Measurements from ENCODE around the gene SVIL.
"Not testable (repeated sequence)": the region's sequence is repeated elsewhere in the genome, so short reads cannot be mapped to it uniquely, and the experiment has no call there.

The SVIL gene

GRCh38 chr10:29610876-29611647 is 23.7 kb downstream of the SVIL start:
- intact Hi-C loops (cut with micrococcal nuclease): no loop called here
- Mint-ChIP-seq H3K27me3 (no peaks in the 10 kb centered on the region), H3K9me3 (peaks cover 11% of the 10 kb centered on the region), H3K27ac (no peak overlapping the region), H3K36me3 (ENCODE audit: low read depth) (peaks cover 50% of the 10 kb centered on the region), H3K4me3 (no peak overlapping the region), H3K4me1 (ENCODE audit: low read depth) (peaks cover 27% of the 10 kb centered on the region)

DNA sequence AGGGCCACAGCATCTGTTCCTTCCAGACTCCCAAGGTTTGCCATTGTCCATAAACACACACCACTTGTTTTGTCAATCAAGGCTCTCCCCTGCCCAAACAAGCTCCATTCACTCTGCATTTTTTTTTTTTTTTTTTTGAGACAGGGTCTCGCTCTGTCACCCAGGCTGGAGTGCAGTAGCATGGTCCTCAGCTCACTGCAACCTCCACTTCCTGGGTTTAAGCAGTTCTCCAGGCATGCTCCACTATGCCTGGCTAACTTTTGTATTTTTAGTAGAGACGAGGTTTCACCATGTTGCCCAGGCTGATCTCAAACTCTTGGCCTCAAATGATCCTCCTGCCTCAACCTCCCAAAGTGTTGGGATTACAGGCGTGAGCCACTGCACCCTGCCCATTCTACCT is 24.4 kb downstream of the SVIL start:
- intact Hi-C loops (cut with micrococcal nuclease); H3K4me3 Mint-ChIP-seq; H3K27ac Mint-ChIP-seq; H3K27me3 Mint-ChIP-seq: not testable (repeated sequence)
- H3K36me3 Mint-ChIP-seq (ENCODE audit: low read depth): peaks cover 50% of the 10 kb centered on the region
- peaks cover 26% of the 10 kb centered on the region for H3K4me1 Mint-ChIP-seq (ENCODE audit: low read depth)
- peaks cover 11% of the 10 kb centered on the region for H3K9me3 Mint-ChIP-seq

DNA sequence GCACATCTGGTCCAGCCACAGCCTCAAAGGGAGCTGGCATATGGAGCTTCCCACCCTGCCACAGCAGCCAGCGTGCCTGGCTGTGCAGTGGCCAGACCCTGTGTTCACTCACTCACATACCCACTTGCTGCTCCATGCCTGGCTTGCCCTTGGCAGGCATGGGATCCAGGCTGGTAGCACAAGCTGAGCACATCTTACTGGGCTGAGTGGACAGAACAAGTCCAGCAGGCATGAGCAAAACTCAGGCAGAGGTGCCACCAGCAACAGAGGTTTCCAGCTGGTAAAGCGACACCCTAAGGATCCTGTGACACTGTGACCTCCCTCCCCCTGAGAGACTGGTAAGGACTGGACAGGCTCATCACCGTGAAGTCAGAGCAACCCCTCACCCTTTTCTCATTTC is 25.1 kb downstream of the SVIL start:
- Mint-ChIP-seq H3K36me3 (ENCODE audit: low read depth) (peaks cover 50% of the 10 kb centered on the region), H3K27me3 (no peaks in the 10 kb centered on the region), H3K4me3 (no peak overlapping the region), H3K4me1 (ENCODE audit: low read depth) (peaks cover 31% of the 10 kb centered on the region), H3K9me3 (peaks cover 11% of the 10 kb centered on the region), H3K27ac (no peak overlapping the region)
- intact Hi-C loops (cut with micrococcal nuclease): no loop called here

- Mint-ChIP-seq H3K9me3 (peaks cover 11% of the 10 kb centered on the region), H3K4me3 (no peak overlapping the region), H3K36me3 (ENCODE audit: low read depth) (peaks cover 50% of the 10 kb centered on the region), H3K27me3 (no peaks in the 10 kb centered on the region), H3K27ac (peak overlapping the region; percentile 45), H3K4me1 (ENCODE audit: low read depth) (peaks cover 38% of the 10 kb centered on the region)
- intact Hi-C loops (cut with micrococcal nuclease): no loop called here
These were observed 26.1 kb downstream of the SVIL start for GRCh38 chr10:29608476-29609301.

- H3K27ac Mint-ChIP-seq: peak overlapping the region; percentile 45
- intact Hi-C loops (cut with micrococcal nuclease): no loop called here
These were observed 26.7 kb downstream of the SVIL start for GRCh38 chr10:29608062-29608461.

DNA sequence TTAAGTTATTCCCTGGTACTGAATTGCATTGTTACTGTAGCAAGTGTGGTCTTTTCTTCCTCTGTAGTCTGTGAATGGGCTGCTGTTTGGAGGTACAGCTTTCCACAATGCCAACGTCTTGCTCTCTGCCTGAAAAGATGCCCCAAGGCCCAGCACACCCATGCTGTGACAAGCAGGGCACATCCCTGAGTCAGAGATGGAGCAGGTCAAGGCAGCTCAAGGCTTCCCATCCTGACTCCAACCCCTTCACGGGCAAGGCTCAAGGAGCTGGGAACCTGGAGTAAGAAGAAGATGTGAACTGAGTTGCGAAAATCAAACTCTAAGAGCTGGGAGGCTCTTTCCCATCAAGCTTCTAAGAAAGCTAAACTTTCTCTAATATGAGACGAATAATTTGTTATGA is 27.2 kb downstream of the SVIL start:
- peaks cover 49% of the 10 kb centered on the region for H3K4me1 Mint-ChIP-seq (ENCODE audit: low read depth)
- intact Hi-C loops (cut with micrococcal nuclease): no loop called here
- no peaks in the 10 kb centered on the region for H3K27me3 Mint-ChIP-seq
- peaks cover 11% of the 10 kb centered on the region for H3K9me3 Mint-ChIP-seq
- no peak overlapping the region for H3K4me3 Mint-ChIP-seq
- peaks cover 44% of the 10 kb centered on the region for H3K36me3 Mint-ChIP-seq (ENCODE audit: low read depth)
- peak overlapping the region; percentile 45 for H3K27ac Mint-ChIP-seq

More at GRCh38 chr10:29608062-29608461, 26.7 kb downstream of the SVIL start:
- Mint-ChIP-seq H3K36me3 (ENCODE audit: low read depth) (peaks cover 49% of the 10 kb centered on the region), H3K4me1 (ENCODE audit: low read depth) (peaks cover 44% of the 10 kb centered on the region), H3K9me3 (peaks cover 11% of the 10 kb centered on the region), H3K27me3 (no peaks in the 10 kb centered on the region), H3K4me3 (no peak overlapping the region)

GRCh38 chr10:29606693-29607092 is 28.1 kb downstream of the SVIL start:
- H3K27me3 Mint-ChIP-seq; intact Hi-C loops (cut with micrococcal nuclease); H3K4me3 Mint-ChIP-seq; H3K27ac Mint-ChIP-seq: not testable (repeated sequence)
- peaks cover 35% of the 10 kb centered on the region for H3K36me3 Mint-ChIP-seq (ENCODE audit: low read depth)
- peaks cover 52% of the 10 kb centered on the region for H3K4me1 Mint-ChIP-seq (ENCODE audit: low read depth)
- peaks cover 11% of the 10 kb centered on the region for H3K9me3 Mint-ChIP-seq

GRCh38 chr10:29604291-29604825 is 30.4 kb downstream of the SVIL start:
- Mint-ChIP-seq H3K9me3 (peaks cover 5% of the 10 kb centered on the region), H3K27ac (peak overlapping the region; percentile 37), H3K36me3 (ENCODE audit: low read depth) (peaks cover 14% of the 10 kb centered on the region), H3K4me1 (ENCODE audit: low read depth) (peaks cover 42% of the 10 kb centered on the region), H3K4me3 (no peak overlapping the region), H3K27me3 (no peaks in the 10 kb centered on the region)
- intact Hi-C loops (cut with micrococcal nuclease): no loop called here

DNA sequence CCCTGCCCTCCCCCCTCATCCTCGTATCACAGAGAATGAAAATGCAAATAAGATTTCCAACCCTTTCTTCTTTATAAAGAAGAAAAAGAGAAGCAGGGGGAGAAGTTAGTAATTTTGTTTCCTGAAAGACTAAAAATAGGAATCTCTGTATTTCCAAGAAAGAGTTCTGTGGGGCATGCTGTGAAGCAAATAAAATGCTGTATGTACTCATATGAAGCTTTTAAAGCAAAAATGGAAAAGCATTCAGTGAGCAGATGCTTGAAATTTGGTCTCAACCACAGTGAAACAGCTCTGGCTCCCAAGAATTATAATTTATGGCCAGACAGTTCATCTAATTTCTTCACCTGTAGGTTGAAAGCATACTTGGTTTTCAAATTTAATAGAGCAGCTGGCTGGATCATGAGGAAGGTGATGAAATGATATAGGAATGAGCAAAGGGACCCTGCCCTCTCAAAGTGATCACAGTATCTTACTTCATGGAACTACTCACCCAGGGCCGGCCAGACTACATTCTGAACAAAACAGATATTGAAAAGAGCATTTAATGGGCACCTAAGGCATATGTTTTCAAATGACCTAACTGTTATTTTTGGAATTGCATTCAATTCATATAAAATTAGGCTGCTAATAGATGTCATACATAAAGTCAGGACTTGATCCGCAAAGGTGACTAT is 31.4 kb downstream of the SVIL start:
- peaks cover 42% of the 10 kb centered on the region for H3K4me1 Mint-ChIP-seq (ENCODE audit: low read depth)
- peak overlapping the region; percentile 13 for H3K4me3 Mint-ChIP-seq

DNA sequence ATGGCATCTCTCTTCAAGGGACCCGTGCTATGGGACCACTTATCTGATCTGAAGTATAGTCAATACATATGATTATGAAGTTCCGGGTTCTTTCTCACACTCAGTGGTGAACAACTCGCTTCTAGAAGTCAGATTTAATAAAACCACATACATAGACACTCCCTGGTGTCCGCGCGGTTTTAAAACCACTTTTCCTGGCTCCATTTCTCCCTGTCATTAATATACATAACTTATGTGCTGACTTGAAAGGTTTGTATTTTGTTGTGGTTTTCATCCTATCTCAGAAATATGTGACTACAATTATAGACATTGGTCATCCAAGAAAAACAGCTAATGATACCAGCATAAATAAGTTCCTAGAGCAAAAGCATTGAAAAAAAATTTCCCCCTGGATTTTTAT is 34.0 kb downstream of the SVIL start:
- Mint-ChIP-seq H3K9me3 (no peaks in the 10 kb centered on the region), H3K4me3 (no peak overlapping the region), H3K27ac (no peak overlapping the region), H3K27me3 (no peaks in the 10 kb centered on the region), H3K4me1 (ENCODE audit: low read depth) (peaks cover 40% of the 10 kb centered on the region), H3K36me3 (ENCODE audit: low read depth) (peaks cover 29% of the 10 kb centered on the region)
- intact Hi-C loops (cut with micrococcal nuclease): no loop called here

More for the DNA sequence above, 31.4 kb downstream of the SVIL start:
- intact Hi-C loops (cut with micrococcal nuclease): no loop called here
- Mint-ChIP-seq H3K27ac (peak overlapping the region; percentile 64), H3K36me3 (ENCODE audit: low read depth) (peaks cover 12% of the 10 kb centered on the region), H3K27me3 (no peaks in the 10 kb centered on the region), H3K9me3 (no peaks in the 10 kb centered on the region)

DNA sequence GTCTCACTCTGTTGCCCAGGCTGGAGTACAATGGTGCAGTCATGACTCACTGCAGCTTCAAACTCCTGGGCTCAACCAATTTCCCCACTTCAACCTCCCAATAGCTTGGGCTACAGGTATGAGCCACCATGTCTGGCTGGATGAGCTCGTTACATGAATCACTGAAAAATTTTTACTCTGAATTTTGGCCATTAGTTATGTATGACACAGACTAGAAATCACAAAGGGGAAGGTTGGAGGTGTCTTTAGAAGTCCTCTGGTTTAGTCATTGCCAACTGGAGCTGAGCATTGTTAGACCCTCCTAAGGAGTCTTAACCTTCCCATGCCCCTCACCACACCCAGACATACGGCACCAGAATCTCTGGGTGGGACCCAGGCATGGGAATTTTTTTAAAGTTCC is 34.7 kb downstream of the SVIL start:
- H3K27ac Mint-ChIP-seq: no peak overlapping the region
- intact Hi-C loops (cut with micrococcal nuclease): no loop called here
- H3K4me1 Mint-ChIP-seq (ENCODE audit: low read depth): peaks cover 36% of the 10 kb centered on the region
- no peak overlapping the region for H3K4me3 Mint-ChIP-seq
- H3K27me3 Mint-ChIP-seq: no peaks in the 10 kb centered on the region
- H3K36me3 Mint-ChIP-seq (ENCODE audit: low read depth): peaks cover 37% of the 10 kb centered on the region
- H3K9me3 Mint-ChIP-seq: no peaks in the 10 kb centered on the region

DNA sequence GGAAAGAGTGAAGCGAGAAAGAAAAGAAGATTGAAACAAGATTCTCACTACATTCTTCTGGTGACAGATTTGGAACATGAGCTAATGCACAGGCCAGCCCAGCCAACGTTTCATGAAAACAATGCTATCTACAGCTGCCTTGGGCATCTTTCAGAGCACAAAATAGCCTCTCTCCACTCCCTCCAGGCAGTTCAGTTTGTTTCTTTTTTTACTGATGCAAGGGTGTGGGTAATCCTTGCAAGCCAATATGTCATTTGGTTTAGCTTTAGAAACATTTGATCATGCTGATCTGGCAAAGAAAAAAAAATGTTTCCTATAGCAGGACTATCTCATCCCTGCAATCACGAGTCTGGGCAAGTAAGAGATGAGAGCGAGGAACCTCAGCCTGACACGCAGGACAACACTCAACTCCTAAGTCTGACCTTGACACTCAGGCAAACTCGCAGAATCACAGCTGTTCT is 35.9 kb downstream of the SVIL start:
- peaks cover 40% of the 10 kb centered on the region for H3K36me3 Mint-ChIP-seq (ENCODE audit: low read depth)
- H3K4me1 Mint-ChIP-seq (ENCODE audit: low read depth): peaks cover 28% of the 10 kb centered on the region
- H3K9me3 Mint-ChIP-seq: no peaks in the 10 kb centered on the region
- intact Hi-C loops (cut with micrococcal nuclease): no loop called here
- no peak overlapping the region for H3K27ac Mint-ChIP-seq
- H3K4me3 Mint-ChIP-seq: no peak overlapping the region
- H3K27me3 Mint-ChIP-seq: no peaks in the 10 kb centered on the region

DNA sequence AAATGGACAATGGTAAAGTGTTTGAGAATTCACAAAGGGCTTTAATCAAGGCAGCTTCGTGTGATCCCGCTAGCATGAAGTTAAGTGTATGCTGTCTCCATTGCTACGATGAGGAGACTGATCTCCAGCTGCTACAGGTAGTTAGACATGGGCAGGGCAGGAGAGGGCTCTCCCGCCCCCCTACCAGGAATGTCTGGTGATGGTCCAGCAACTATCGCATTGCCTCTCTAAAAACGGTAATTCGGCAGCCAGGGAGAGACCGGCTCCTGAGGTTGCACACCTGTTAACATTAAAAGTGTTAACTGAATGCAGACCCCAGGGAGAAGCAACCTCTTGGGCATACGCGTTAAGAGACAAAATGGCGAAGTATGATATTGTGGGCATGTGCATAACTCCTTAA is 37.9 kb downstream of the SVIL start:
- no peaks in the 10 kb centered on the region for H3K27me3 Mint-ChIP-seq
- peaks cover 40% of the 10 kb centered on the region for H3K36me3 Mint-ChIP-seq (ENCODE audit: low read depth)
- peaks cover 13% of the 10 kb centered on the region for H3K4me1 Mint-ChIP-seq (ENCODE audit: low read depth)
- intact Hi-C loops (cut with micrococcal nuclease): no loop called here
- no peaks in the 10 kb centered on the region for H3K9me3 Mint-ChIP-seq
- no peak overlapping the region for H3K27ac Mint-ChIP-seq
- no peak overlapping the region for H3K4me3 Mint-ChIP-seq

GRCh38 chr10:29596356-29596755 is 38.4 kb downstream of the SVIL start:
- Mint-ChIP-seq H3K27me3 (no peaks in the 10 kb centered on the region), H3K9me3 (no peaks in the 10 kb centered on the region), H3K4me3 (no peak overlapping the region), H3K36me3 (ENCODE audit: low read depth) (peaks cover 40% of the 10 kb centered on the region), H3K27ac (no peak overlapping the region), H3K4me1 (ENCODE audit: low read depth) (peaks cover 9% of the 10 kb centered on the region)
- intact Hi-C loops (cut with micrococcal nuclease): no loop called here

All from dendritic cell treated with granulocyte-macrophage colony-stimulating factor and Interleukin-4, amounts not matched to agents 40 ng/mL and 50 ng/mL, for 4 days (primary cell).